Stomach (tissue), 9 donors: Measurements from ENCODE around the gene RNF123. TPM values are rescaled to one million over a fixed set of nuclear protein-coding genes. Genes with fewer than 3 reads are reported as not detected.
"Not testable (repeated sequence)": the region's sequence is repeated elsewhere in the genome, so short reads cannot be mapped to it uniquely, and the experiment has no call there.

Source experiments
- DNase-seq, 2 donors: peaks; one replicate each; pipeline versions ENCODE4 v3.0.0 to v3.0.0-alpha.2; 2013 to 2019
- H3K27ac ChIP-seq, 5 donors: fragments of 200-600 bp in 4 of 5; sonication (generic) in 4 of 5; one replicate each; pipeline ENCODE4 v1.5.1; 2013 to 2019; ENCODE audit warnings: mild to moderate bottlenecking in 1 of 5, moderate library complexity in 1 of 5
- H3K27me3 ChIP-seq, 3 donors: fragments of 200-600 bp; sonication (generic); one replicate each; pipeline ENCODE4 v1.5.1; 2017 to 2019; ENCODE audit warnings: mixed run types in 1 of 3
- H3K36me3 ChIP-seq, 4 donors: fragments of 200-600 bp; sonication (generic); 1 replicate in 3 of 4; 2 replicates in 1 of 4; pipeline ENCODE4 v1.5.1; 2016 to 2019
- H3K4me1 ChIP-seq, 4 donors: fragments of 200-600 bp; sonication (generic); one replicate each; pipeline ENCODE4 v1.5.1; 2016 to 2019
- H3K4me3 ChIP-seq, 4 donors: fragments of 200-600 bp; sonication (generic) in 3 of 4; one replicate each; pipeline ENCODE4 v1.5.1; 2016 to 2019; ENCODE audit warnings: mild to moderate bottlenecking in 1 of 4
- H3K9me3 ChIP-seq, 4 donors: fragments of 200-600 bp; sonication (generic); one replicate each; pipeline ENCODE4 v1.5.1; 2016 to 2019
- WGBS, 5 donors: extraction: QIAGEN DNeasy Blood & Tissue Kit in 3 of 5; methylation state at CpG; one replicate each; pipeline versions ENCODE4 v1.1.5 to v1.1.7; 2013 to 2018; 5-methylcytosine and 5-hydroxymethylcytosine counted together
- intact Hi-C: fragments of 100-400 bp; cut with DNase I; formaldehyde crosslinking; loops from one replicate; pipeline ENCODE4 v1.15.1; 2023; ENCODE audit warnings: low total_unique reads
- polyA plus RNA-seq, 3 donors: library from polyadenylated mRNA; stranded (reverse); fragments of 200-250 nt; gene quantifications; one replicate each; pipeline ENCODE4 v1.2.3, GENCODE V29; 2013
- total RNA-seq, 5 donors: library from RNA; depleted of rRNA; stranded (reverse); fragments of >200 nt; gene quantifications; one replicate each; pipeline versions ENCODE4 v1.1.0 to v1.2.3, GENCODE V29; 2014 to 2016
- donor health status: healthy with polysubstance abuse.
- donor health status: Bipolar disorder and iron deficiency.
- donor health status: healthy.

RNF123 gene
- total and polyA plus RNA-seq, 8 donors: 18.1 to 75.4 (median 26.6) TPM

DNA sequence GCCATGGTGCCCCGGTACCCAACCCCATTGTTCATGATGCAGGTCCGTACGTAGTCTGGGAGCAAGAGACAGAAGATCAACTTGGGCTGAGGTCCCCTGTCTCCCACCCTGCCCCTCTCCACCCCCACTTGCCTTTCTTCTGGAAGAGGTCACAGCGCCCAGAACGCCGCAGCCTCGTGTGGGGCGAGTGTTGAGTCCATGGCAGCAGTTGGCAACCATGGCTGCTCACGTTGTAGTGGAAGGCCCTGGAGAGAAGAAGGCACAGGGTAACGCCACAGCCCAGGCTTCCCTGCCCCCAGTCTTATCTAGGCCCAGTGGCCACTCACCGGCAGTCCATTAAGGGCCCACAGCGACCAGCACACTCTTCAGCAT is 1.9 kb upstream of the RNF123 start:
- peaks cover 0 to 22% (median 0%) of the 10 kb centered on the region in 3 donors for H3K27me3 ChIP-seq
- H3K9me3 ChIP-seq, DNase-seq, H3K27ac ChIP-seq, intact Hi-C loops: not testable (repeated sequence)
- H3K36me3 ChIP-seq: peaks cover 16 to 28% (median 25%) of the 10 kb centered on the region in 4 donors
- H3K4me3 ChIP-seq: peak overlapping the region in 1 of 4 donors; percentile 55
- peaks cover 26 to 52% (median 49%) of the 10 kb centered on the region in 4 donors for H3K4me1 ChIP-seq
- WGBS, 5 donors: 84 to 94% (median 93%) methylated on average over 4 to 12 of the region's 12 CpGs

DNA sequence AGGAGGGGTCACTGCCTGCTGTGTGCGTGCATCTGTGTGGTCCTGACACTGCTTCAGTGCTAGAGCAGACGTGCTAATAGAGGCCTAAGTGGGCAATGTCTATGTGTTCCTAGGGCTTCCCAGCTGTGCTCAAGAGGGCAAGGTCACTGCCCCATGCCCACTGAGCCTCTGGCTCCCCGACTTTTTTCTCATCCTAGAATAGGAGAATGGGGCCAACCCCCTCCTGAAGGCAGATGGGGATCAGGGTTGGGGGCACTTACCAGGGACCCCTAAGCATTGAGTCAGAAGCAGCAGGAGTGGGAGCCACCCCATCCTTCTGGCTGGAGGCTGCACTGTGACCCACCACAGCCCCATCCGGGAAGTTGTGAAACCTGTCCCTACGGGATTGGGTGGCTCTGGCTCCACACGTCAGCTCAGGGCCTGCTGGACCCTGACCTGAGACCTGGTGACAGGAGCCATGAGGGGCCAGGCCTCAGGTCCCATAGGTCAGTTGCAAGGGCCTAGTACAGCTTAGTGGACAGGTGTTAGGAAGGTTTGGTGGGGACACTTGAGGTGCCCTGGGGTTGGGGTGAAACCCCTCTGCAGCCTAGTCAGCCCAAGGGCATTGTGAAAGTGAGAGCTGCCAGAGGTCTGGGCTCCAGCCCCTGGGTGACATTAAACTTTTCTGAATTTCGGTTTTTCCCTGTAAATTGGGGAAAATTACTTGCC is 865 bp upstream of the RNF123 start:
- DNase-seq, H3K9me3 ChIP-seq, intact Hi-C loops: not testable (repeated sequence)
- peak overlapping the region; percentile 71 to 95 (median 83) for H3K4me3 ChIP-seq
- H3K4me1 ChIP-seq: peaks cover 26 to 52% (median 49%) of the 10 kb centered on the region in 4 donors
- peak overlapping the region in 4 of 5 donors; percentile 77 to 91 (median 86) for H3K27ac ChIP-seq
- peaks cover 5 to 17% (median 14%) of the 10 kb centered on the region in 4 donors for H3K36me3 ChIP-seq
- peaks cover 0 to 22% (median 0%) of the 10 kb centered on the region in 3 donors for H3K27me3 ChIP-seq
- WGBS, 5 donors: 48 to 72% (median 67%) methylated on average over 3 to 7 of the region's 7 CpGs

DNA sequence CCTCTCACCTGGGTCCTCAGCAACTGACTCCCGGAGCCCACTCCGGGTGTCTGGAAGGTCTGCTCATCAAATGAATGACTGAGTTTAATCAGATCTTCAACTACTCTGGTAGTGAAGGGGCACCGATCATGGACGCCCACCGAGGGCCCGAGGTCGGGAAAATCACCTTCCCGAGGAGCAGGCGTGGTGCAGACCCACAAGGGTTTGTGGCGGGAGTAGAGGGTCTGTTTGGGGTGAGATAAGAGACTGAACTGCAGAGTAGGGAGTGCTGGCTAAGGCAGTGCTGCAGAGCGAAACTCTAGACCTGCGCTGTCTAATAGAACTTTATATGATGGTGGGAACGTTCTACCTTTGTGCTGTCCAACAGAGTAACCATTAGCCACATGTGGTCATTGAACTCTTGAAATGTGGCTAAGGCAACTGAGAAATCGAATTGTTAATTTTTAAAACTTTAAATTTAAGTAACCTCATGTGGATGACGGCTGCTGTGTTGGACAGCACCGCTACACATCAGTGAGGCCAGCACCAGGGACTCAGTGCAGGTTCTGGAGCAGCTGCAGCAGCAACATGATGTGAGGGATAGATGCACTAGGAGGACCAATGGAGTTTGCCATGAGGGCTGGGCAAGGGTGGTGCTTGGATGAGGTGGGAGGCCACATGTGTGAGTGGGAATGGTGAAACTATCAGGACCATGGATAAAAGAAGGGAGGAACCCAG is 709 bp downstream of the RNF123 start:
- peak overlapping the region; percentile 77 to 91 (median 88) for H3K27ac ChIP-seq
- peaks cover 26 to 52% (median 49%) of the 10 kb centered on the region in 4 donors for H3K4me1 ChIP-seq
- intact Hi-C loops, H3K36me3 ChIP-seq, DNase-seq, H3K9me3 ChIP-seq: not testable (repeated sequence)
- peaks cover 0 to 22% (median 0%) of the 10 kb centered on the region in 3 donors for H3K27me3 ChIP-seq
- peak overlapping the region; percentile 71 to 95 (median 83) for H3K4me3 ChIP-seq
- WGBS, 5 donors: 5 to 10% (median 6%) methylated on average over 14 to 16 of the region's 16 CpGs

DNA sequence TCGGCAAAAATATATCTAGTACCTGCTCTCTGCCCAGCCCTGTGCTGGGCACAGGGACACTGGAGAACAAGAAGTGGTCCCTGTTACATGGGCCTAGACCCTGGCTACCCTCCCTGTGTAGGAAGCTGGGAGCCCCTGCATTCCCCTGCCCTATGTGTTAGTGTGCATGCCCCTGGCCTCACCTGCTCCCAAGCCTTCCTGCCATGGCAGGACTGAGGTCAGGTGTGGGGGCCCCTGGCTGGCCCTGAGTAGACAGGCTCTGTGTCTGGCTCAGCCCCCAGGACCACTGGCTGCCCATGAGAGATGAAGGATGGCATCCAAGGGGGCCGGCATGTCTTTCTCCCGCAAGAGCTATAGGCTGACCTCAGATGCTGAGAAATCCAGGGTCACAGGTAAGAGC is 1.5 kb downstream of the RNF123 start:
- Histone ChIP-seq H3K27me3 (peaks cover 0 to 18% (median 0%) of the 10 kb centered on the region in 3 donors), H3K4me1 (peaks cover 26 to 49% (median 47%) of the 10 kb centered on the region in 4 donors), H3K4me3 (peak overlapping the region in 2 of 4 donors; percentile 71 to 90)
- intact Hi-C loops, H3K27ac ChIP-seq, H3K36me3 ChIP-seq, DNase-seq, H3K9me3 ChIP-seq: not testable (repeated sequence)
- WGBS, 5 donors: 72 to 94% (median 84%) methylated on average over 1 to 3 of the region's 3 CpGs

DNA sequence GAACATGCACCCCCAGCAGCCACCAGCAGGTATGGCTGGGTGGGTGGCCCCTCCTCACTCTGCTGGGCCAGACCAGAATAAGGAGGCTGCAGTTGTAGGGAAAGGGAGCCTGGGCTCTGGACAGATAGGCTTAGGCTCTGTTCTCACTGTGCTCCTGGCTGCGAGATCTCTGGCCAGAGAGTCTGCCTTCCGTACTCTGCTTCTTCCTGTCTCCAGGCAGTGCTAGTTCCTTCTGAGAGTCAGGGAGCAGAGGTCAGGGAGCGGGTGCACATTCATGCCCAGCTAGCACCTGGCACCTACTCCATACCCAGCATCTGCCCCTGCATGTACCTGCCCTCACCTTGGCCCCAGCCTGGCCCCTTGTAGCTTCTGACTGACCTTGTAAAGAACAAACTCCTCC is 2.1 kb downstream of the RNF123 start:
- H3K36me3 ChIP-seq, H3K4me3 ChIP-seq, DNase-seq, H3K9me3 ChIP-seq, intact Hi-C loops, H3K27ac ChIP-seq: not testable (repeated sequence)
- Histone ChIP-seq H3K4me1 (peaks cover 22 to 43% (median 41%) of the 10 kb centered on the region in 4 donors), H3K27me3 (peaks cover 0 to 12% (median 0%) of the 10 kb centered on the region in 3 donors)
- 55 to 87% (median 56%) methylated on average over 3 of the region's 3 CpGs for WGBS, 5 donors

DNA sequence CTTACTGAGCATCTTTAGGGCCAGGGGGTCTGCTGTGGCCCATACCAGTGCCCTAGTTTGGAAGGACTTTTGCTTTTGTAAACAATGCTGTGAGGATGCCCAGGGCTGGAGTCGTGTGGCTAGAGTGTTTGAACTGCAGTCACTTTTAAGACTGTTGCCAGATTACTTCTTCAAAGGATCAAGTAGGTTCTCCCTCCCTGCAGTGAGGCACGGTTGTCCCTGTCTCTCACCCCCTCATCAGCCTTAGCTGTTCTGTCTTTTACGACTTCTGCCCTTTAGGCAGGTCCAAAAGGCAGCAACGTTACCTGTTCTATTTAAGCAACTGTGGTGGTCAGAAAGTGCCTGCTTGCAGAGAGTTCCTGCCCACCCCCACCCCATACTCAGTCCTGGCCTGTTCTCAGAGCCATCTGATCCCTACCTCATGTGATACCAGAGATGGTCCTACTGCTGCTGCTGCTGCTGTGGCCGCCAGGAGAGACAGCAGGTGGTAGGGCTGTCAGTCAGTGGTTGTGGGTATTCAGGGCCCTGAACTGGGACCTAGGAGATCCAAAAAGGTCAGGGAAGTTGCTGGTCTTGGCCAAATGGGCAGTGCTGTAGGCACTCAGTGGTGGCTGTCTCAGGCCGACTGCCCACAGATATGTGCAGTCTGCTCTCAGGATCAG is 5.2 kb downstream of the RNF123 start:
- peaks cover 20 to 34% (median 29%) of the 10 kb centered on the region in 4 donors for H3K36me3 ChIP-seq
- DNase-seq, H3K4me3 ChIP-seq, H3K27ac ChIP-seq, intact Hi-C loops, H3K9me3 ChIP-seq, H3K27me3 ChIP-seq: not testable (repeated sequence)
- peaks cover 17 to 24% (median 23%) of the 10 kb centered on the region in 4 donors for H3K4me1 ChIP-seq
- 67 to 71% (median 69%) methylated on average over 5 to 6 of the region's 6 CpGs for WGBS, 5 donors

DNA sequence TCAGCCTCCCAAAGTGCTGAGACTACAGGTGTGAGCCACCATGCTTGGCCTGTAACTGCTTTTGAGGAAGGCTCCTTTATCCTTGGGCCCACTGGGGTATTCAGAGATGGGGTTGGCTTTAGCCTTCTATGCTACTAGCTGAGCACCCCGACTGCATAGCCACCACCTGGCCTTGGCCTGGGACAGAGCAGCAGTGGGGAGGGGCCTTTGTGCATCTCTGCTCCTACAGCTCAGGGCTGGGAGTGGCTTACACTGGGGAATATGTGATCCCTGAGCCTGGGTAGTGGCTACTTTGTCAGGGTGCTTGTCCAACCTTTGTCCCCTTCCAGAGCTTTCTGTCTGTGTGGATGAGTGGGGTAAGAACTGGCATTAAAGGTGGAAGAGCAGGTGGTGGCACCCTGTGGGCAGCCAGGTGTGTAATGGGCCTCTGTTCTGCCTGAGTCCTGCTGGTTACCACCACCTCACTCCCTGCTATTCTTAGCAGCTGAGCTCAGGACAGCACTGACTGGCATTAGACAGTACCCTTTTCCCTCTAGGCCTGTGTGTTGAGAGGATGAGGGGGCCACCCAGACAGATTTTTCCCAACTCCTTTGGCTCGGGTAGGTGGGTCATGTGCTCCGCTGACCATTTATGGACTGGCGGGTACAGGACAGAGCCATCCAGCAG is 6.1 kb downstream of the RNF123 start:
- H3K27me3 ChIP-seq, H3K27ac ChIP-seq, DNase-seq, H3K9me3 ChIP-seq, intact Hi-C loops, H3K4me3 ChIP-seq: not testable (repeated sequence)
- Histone ChIP-seq H3K4me1 (peaks cover 10 to 16% (median 15%) of the 10 kb centered on the region in 4 donors), H3K36me3 (peaks cover 21 to 44% (median 38%) of the 10 kb centered on the region in 4 donors)
- WGBS, 5 donors: 70 to 94% (median 88%) methylated on average over 1 to 4 of the region's 4 CpGs
